ENCODE data around the gene SMS. TPM values are rescaled to one million over a fixed set of nuclear protein-coding genes. Genes with fewer than 3 reads are reported as not detected.
A peak's percentile ranks its signal among the peaks of the same experiment; 100 is the strongest.

Gene SMS
- total RNA-seq, 1 donor from 2014 or later: 161 TPM

GRCh38 chrX:21982311-21982710 is 41.8 kb downstream of the SMS start:
- H3K4me3 Mint-ChIP-seq (ENCODE audit: unreplicated experiment): no peak overlapping the region
- H3K9me3 Mint-ChIP-seq (ENCODE audit: unreplicated experiment): no peaks in the 10 kb centered on the region
- no peaks in the 10 kb centered on the region for H3K4me1 Mint-ChIP-seq (ENCODE audit: unreplicated experiment)
- H3K36me3 Mint-ChIP-seq (ENCODE audit: low read depth, unreplicated experiment): peaks cover 10% of the 10 kb centered on the region
- H3K27ac Mint-ChIP-seq (ENCODE audit: unreplicated experiment): no peak overlapping the region
- TF ChIP-seq CTCF (IDR thresholded peaks at IDR 0.05; ENCODE audit: unreplicated experiment): no peak
- DNase-seq (ENCODE audit: low spot score): no peak
- H3K27me3 Mint-ChIP-seq (ENCODE audit: unreplicated experiment): peaks cover 2% of the 10 kb centered on the region

DNA sequence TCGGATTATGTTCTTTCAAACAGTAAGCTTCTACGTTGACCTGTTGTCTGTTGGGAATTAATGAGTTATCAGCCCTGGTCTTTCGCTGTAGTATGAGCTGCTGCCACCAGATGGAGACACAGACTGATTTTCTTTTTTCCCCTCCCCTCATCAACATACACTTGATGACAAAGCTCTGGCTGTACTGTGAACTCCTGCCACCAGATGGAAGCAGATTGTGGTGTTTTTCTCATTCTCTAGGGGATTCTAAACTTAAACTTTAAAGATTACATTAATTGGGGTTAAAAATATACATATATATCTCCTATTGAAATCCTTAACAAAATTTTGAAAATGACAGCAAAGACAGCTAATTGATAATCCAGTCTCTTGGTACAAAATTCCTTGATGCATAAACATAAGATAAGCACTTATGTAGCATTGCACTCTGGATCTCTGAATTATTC is 44.8 kb downstream of the SMS start:
- DNase-seq (ENCODE audit: low spot score): peak; percentile 56
- Mint-ChIP-seq H3K36me3 (ENCODE audit: low read depth, unreplicated experiment) (peaks cover 6% of the 10 kb centered on the region), H3K27me3 (ENCODE audit: unreplicated experiment) (peaks cover 2% of the 10 kb centered on the region), H3K9me3 (ENCODE audit: unreplicated experiment) (no peaks in the 10 kb centered on the region), H3K4me3 (ENCODE audit: unreplicated experiment) (no peak overlapping the region), H3K4me1 (ENCODE audit: unreplicated experiment) (no peaks in the 10 kb centered on the region), H3K27ac (ENCODE audit: unreplicated experiment) (no peak overlapping the region)
- peak; percentile 74 for TF ChIP-seq CTCF (IDR thresholded peaks at IDR 0.05; ENCODE audit: unreplicated experiment)

DNA sequence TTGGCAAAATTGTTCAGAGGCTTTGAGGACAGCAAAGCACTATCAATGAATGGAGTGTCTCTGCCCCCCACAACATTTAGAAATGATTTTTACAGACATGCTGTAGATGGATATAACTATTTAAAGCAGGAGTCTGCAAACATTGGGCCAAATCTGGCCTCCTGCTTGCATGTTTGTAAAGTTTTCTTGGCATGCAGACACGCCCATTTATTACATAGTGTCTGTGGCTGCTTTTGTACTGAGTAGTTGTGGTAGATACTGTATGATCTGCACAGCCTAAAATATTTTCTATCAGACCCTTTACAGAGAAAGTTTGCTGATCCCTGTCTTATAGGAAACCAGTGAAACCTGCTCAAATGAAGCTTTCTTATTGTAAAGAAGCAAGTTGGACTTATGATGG is 46.1 kb downstream of the SMS start:
- peaks cover 6% of the 10 kb centered on the region for H3K36me3 Mint-ChIP-seq (ENCODE audit: low read depth, unreplicated experiment)
- H3K9me3 Mint-ChIP-seq (ENCODE audit: unreplicated experiment): no peaks in the 10 kb centered on the region
- peaks cover 2% of the 10 kb centered on the region for H3K27me3 Mint-ChIP-seq (ENCODE audit: unreplicated experiment)
- H3K4me3 Mint-ChIP-seq (ENCODE audit: unreplicated experiment): no peak overlapping the region
- DNase-seq (ENCODE audit: low spot score): no peak
- TF ChIP-seq CTCF (IDR thresholded peaks at IDR 0.05; ENCODE audit: unreplicated experiment): no peak
- H3K4me1 Mint-ChIP-seq (ENCODE audit: unreplicated experiment): no peaks in the 10 kb centered on the region
- no peak overlapping the region for H3K27ac Mint-ChIP-seq (ENCODE audit: unreplicated experiment)

DNA sequence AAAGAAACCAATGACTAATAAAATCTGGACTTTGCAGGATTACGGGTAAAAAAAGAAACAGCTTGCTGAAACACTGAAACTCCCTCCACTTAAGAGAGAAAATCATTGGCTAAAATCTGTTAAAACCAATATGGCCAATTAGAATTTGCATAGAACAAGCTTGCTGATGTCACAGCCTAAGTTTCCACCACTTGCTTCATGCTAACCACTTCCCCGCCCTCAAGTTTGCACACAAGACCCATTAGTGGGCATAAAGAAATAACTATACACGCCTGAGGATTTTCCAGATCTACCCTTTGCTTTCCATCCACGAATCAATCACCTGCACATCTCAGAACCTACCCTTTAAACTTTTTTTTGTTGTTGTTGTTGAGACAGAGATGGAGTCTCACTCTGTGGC is 48.9 kb downstream of the SMS start:
- peaks cover 2% of the 10 kb centered on the region for H3K27me3 Mint-ChIP-seq (ENCODE audit: unreplicated experiment)
- peaks cover 12% of the 10 kb centered on the region for H3K36me3 Mint-ChIP-seq (ENCODE audit: low read depth, unreplicated experiment)
- H3K9me3 Mint-ChIP-seq (ENCODE audit: unreplicated experiment): no peaks in the 10 kb centered on the region
- no peak overlapping the region for H3K27ac Mint-ChIP-seq (ENCODE audit: unreplicated experiment)
- H3K4me3 Mint-ChIP-seq (ENCODE audit: unreplicated experiment): no peak overlapping the region
- no peak for DNase-seq (ENCODE audit: low spot score)
- no peak for TF ChIP-seq CTCF (IDR thresholded peaks at IDR 0.05; ENCODE audit: unreplicated experiment)
- H3K4me1 Mint-ChIP-seq (ENCODE audit: unreplicated experiment): no peaks in the 10 kb centered on the region

GRCh38 chrX:21990832-21991231 is 50.3 kb downstream of the SMS start:
- no peaks in the 10 kb centered on the region for H3K9me3 Mint-ChIP-seq (ENCODE audit: unreplicated experiment)
- H3K27me3 Mint-ChIP-seq (ENCODE audit: unreplicated experiment): no peaks in the 10 kb centered on the region
- no peak for TF ChIP-seq CTCF (IDR thresholded peaks at IDR 0.05; ENCODE audit: unreplicated experiment)
- H3K27ac Mint-ChIP-seq (ENCODE audit: unreplicated experiment): no peak overlapping the region
- H3K4me1 Mint-ChIP-seq (ENCODE audit: unreplicated experiment): no peaks in the 10 kb centered on the region
- no peak overlapping the region for H3K4me3 Mint-ChIP-seq (ENCODE audit: unreplicated experiment)
- no peak for DNase-seq (ENCODE audit: low spot score)
- H3K36me3 Mint-ChIP-seq (ENCODE audit: low read depth, unreplicated experiment): peaks cover 17% of the 10 kb centered on the region

Measured in endothelial cell (in vitro differentiated cells).